GM18951 (cell line): Measurements from ENCODE around the gene CARD11.

Experiments used
- POLR2A ChIP-seq: IDR thresholded peaks from 4 replicates; pipeline ENCODE4 v1.6.1; 2011; ENCODE audit warnings: mild to moderate bottlenecking; ENCODE audit not compliant: insufficient read length, insufficient read depth; ENCODE audit errors: extremely low read depth
- in situ Hi-C: fragments of 300-500 bp; cut with MboI; formaldehyde crosslinking; loops from one replicate; pipeline ENCODE4 v1.12.0; 2022; ENCODE audit warnings: low sequenced_read_pairs, mixed read lengths, inconsistent platforms; ENCODE audit not compliant: unreplicated experiment

The CARD11 gene

DNA sequence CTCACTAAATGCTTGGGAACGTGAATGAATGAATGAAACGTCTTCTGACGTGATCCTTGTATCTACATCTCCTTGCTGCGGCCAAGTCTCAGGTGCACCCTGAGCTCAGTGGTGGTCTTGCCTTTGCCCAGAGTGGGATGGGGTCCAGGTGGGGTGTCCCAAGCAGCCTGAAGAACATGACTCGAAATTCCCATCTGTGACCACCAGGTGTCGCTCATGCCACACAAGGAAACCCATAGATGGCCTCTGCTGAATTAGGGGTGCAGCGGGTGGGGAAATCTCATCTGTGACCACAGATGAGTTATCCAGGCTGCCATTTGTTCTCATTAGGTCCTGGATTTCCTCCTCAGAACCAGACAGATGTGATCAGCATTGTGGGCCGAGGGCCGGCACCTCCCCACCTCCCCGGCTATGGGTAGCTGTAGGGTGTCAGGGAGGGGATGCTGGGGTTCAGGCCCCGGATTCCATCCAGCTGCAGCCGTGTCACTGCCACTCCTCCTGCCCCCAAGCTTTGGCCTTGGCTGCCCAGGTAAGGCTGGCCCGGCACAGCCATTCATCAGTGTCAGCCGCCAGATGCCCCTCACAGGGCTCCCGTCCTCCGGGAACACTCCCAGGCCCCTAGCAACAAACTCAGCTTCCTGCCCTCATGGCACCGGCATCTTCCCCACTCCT is 178.5 kb downstream of the CARD11 start:
- TF ChIP-seq POLR2A = no peak
- in situ Hi-C loops = loop anchor here (10.0 kb wide), 1 partner anchor 290 kb away; no protein-coding TSS in a partner anchor

DNA sequence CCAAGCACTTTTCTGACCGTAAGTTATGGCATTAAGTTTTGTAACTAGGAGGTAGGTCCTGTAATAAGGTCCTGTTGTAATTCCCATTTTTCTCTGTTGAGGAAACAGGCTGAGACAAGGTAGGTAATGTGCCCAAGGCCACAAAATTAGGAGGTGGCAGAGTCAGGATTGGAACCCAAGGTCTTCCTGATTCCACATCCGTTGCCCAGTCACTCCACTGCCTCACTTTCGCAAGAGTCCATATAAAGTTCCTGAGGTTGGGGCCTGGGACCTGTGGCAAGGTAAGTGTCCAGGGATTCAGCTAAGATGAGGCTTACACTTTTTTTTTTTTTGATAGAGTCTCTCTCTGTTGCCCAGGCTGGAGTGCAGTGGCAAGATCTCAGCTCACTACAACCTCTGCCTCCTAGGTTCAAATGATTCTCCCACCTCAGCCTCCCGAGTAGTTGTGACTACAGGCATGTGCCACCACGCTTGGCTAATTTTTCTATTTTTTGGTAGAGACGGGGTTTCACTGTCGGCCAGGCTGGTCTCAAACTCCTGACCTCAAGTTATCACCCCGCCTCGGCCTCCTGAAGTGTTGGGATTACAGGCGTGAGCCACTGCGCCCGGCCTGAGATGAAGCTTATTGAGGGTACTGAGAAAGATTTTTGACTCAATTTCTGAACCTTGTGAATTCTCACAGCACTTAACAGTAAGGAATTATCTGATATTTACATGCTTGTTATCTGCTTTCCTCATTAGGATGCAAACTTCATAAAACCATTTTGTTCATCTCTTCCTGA is 179.3 kb downstream of the CARD11 start:
- no peak for TF ChIP-seq POLR2A
- in situ Hi-C loops = loop anchor here (10.0 kb wide), 1 partner anchor 290 kb away; no protein-coding TSS in a partner anchor

DNA sequence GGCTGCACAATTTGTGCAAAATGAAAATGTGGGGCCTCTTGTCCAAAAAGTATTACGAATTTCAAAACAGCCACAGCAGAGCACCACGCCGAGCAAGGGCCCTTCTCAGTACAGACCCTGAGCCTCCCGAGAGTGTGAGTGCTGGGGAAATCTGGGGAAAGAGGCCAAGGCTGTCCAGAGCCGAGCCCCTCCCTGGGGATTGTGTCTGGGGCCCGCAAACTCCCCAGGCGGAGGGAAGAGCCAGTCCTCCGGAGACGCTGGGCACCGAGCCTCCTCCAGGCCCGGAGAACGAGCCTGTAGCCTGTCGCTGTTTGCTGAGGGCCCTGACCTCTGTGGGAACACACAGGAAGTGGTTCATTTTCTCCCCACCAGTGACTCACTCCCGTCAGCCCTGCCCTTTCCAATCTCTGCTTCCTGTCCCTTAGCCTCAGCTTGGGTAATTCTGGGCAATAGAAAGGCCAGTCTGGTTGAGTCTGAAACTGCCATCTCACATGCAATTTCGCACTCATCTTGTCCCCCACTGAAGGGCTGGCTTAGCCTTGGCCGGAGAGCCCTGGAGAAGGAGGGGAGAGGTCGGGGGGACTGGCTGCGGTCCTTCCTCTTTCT is 180.1 kb downstream of the CARD11 start:
- peak; percentile 69 for TF ChIP-seq POLR2A
- in situ Hi-C loops = loop anchor here (10.0 kb wide), 1 partner anchor 291 kb away; no protein-coding TSS in a partner anchor

DNA sequence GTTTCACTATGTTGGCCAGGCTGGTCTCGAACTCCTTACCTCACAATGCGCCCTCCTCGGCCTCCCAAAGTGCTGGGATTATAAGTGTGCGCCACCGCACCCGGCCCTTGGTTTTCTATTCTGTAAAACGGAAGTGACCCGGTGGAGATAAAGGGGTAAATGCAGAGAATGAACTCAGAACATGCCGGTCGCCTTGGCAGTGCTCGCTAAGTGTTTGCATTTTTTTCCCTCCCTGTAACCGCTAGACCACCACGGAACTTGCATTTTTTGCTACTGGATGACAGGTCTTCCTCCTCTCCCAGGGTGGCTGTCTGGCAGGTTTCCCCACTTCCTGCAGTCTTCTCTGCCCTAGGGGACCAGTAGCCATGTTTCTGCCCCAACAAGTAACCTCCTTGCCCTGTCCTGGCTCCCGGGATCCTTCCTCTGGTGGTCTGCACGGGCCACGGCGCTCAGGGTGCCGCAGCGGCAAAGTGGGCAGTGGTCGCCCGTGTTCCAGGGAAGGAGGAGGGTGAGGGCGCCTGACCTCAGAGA is 180.8 kb downstream of the CARD11 start:
- in situ Hi-C loops = loop anchor here (10.0 kb wide), 1 partner anchor 292 kb away; no protein-coding TSS in a partner anchor
- no peak for TF ChIP-seq POLR2A

DNA sequence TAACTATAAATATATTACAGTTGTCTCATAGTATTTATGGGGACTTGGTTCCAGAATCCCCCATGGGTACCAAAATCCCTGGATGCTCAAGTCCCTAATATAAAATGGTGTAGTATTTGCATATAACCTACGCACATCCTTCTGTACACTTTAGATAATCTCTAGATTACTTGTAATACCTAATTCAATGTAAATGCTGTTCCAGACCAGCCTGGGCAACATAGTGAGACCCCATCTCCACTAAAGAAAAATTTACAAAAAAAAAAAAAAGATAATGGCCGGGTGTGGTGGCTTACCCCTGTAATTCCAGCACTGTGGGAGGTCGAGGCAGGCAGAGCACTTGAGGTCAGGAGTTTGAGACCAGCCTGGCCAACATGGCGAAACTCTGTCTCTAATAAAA is 182.2 kb downstream of the CARD11 start:
- TF ChIP-seq POLR2A = no peak
- in situ Hi-C loops = loop anchor here (10.0 kb wide), 1 partner anchor 293 kb away; no protein-coding TSS in a partner anchor

DNA sequence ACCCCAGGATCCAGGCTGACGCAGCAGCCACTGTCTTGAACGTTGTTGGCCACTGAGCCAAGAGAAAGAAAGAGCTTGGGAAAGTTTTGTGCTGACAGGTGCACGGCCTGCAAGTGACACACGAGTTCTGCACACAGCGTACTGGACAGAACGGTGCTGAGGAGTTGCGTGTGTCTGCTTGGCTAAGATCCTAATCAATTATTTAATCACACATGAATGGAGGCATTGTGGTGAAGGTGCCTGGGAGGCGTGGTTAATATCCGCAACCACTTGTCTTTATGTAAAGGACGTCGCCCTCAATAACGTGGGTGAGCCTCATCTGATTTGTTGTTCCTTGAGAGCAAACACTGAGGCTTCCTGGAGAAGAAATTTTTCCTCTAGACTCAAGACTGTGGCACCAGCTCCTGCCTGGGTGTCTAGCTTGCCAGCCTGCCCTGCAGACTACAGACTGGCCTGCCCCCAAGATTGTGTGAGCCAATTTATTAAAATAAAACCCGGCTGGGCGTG is 183.0 kb downstream of the CARD11 start:
- in situ Hi-C loops = loop anchor here (10.0 kb wide), 1 partner anchor 294 kb away; no protein-coding TSS in a partner anchor
- no peak for TF ChIP-seq POLR2A

DNA sequence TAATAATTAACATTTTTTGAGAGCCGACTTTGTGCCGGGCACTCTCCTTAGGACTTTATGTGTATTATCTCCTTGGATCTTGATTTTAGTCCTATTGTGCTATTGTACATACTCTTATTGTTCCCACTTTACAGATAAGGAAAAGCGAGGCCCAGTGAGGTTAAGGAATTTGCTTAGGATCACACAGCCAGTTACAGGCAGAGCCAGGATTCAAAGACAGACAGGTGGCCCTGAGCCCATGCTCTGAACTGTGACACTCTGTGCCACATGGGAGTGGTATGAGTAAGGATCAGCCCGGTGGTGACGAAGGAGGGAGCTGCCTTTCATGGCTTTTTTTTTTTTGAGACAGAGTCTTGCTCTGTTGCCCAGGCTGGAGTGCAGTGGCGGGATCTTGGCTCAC is 183.7 kb downstream of the CARD11 start:
- in situ Hi-C loops = loop anchor here (10.0 kb wide), 1 partner anchor 295 kb away; no protein-coding TSS in a partner anchor
- TF ChIP-seq POLR2A = no peak

DNA sequence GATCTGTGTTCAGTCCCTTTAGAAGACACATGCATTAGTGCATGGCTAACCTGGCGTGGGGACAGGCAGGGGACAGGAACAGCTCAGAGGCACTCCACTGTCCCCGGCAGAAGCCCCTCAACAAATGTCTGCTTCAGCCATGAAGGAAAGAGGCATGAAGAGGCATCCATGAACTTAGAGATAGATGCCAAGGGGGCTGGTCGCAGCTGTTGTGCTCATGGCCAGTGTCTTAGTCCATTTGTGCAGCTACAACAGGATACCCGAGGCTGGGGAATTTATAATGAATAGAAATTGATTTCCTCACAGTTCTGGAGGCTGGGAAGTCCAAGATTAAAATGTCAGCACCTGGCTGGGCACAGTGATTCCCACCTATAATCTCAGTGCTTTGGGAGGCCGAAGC is 185.0 kb downstream of the CARD11 start:
- TF ChIP-seq POLR2A = no peak

DNA sequence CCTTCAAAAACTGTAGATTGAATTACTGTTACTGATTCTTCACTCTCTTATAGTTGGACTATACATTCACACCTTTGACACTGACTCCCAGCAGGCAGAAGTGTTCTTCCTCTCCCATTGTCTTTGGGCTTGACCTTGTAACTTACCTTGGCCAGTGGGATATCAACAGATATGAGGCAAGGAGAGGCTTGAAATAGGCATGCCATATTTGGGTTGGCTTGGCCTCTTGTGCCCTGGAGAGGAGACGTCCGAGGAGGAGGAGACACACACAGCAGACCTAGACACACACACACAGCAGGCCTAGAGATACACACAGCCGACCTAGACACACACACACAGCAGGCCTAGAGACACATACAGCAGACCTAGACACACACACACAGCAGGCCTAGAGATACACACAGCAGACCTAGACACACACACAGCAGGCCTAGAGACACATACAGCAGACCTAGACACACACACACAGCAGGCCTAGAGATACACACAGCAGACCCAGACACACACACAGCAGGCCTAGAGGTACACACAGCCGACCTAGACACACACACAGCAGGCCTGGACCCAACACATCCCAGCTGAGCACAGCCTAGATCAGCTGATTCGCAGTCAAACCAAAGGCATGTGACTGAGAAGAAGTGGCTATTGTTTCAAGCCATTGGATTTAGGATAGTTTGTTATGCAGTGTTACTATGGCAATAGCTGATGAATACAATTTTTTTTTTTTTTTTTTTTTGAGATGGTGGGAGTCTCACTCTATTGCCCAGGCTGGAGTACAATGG is 187.1 kb downstream of the CARD11 start:
- TF ChIP-seq POLR2A = no peak
- in situ Hi-C loops = no loop called here

More for the DNA sequence above, 185.0 kb downstream of the CARD11 start:
- in situ Hi-C loops = no loop called here
